NB4 (cell line): ENCODE data around the gene PLXNA2.
A peak's percentile ranks its signal among the peaks of the same experiment; 100 is the strongest.

Experiments used
- DNase-seq: peaks from one replicate; pipeline ENCODE4 v3.0.0; 2010; ENCODE audit warnings: low read depth
- H3K4me3 ChIP-seq: one replicate; pipeline ENCODE4 v1.5.1; 2011; ENCODE audit warnings: mild to moderate bottlenecking, low read depth, low read length, moderate library complexity
- MYC ChIP-seq: IDR thresholded peaks from 2 replicates; pipeline ENCODE4 v1.6.1; 2011; ENCODE audit warnings: low read depth, low read length
- POLR2A ChIP-seq: IDR thresholded peaks from 2 replicates; pipeline ENCODE4 v1.6.1; 2011; ENCODE audit warnings: mild to moderate bottlenecking; ENCODE audit not compliant: insufficient read length; ENCODE audit errors: extremely low read depth
- TF ChIP-seq, protein P1 (sequence below): IDR thresholded peaks from 2 replicates; pipeline ENCODE4 v1.6.1; 2011; ENCODE audit warnings: low read depth, low read length
- TF ChIP-seq, protein P2 (sequence below): IDR thresholded peaks from one replicate; pipeline ENCODE4 v1.5.1; 2012; ENCODE audit warnings: low read depth, low read length

Gene PLXNA2

GRCh38 chr1:207988326-207989165 lies 255.6 kb downstream of the PLXNA2 start:
- DNase-seq, result no peak
- TF ChIP-seq, protein P1, sequence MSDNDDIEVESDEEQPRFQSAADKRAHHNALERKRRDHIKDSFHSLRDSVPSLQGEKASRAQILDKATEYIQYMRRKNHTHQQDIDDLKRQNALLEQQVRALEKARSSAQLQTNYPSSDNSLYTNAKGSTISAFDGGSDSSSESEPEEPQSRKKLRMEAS, result no peak
- TF ChIP-seq, protein P2, sequence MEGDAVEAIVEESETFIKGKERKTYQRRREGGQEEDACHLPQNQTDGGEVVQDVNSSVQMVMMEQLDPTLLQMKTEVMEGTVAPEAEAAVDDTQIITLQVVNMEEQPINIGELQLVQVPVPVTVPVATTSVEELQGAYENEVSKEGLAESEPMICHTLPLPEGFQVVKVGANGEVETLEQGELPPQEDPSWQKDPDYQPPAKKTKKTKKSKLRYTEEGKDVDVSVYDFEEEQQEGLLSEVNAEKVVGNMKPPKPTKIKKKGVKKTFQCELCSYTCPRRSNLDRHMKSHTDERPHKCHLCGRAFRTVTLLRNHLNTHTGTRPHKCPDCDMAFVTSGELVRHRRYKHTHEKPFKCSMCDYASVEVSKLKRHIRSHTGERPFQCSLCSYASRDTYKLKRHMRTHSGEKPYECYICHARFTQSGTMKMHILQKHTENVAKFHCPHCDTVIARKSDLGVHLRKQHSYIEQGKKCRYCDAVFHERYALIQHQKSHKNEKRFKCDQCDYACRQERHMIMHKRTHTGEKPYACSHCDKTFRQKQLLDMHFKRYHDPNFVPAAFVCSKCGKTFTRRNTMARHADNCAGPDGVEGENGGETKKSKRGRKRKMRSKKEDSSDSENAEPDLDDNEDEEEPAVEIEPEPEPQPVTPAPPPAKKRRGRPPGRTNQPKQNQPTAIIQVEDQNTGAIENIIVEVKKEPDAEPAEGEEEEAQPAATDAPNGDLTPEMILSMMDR, result no peak
- TF ChIP-seq POLR2A (no peak), MYC (no peak)

DNA sequence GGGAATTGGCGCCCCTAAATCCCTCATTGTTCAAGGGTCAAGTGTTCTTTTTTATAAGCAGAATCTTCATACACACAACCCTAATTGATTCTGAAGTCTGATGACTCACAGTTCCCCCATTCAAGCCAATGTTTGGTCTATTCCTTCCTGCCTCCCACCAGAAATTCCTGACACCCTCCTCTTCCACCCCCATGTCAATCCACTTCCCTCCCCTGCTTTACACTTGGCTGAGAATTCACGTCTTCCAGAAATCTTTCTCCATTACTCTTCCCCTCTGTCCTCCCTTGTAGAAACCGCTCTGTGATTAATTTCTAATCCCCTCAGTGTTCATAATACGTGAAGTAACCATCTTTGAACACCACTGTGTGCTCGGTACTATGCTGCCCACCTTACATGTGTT lies 257.0 kb downstream of the PLXNA2 start:
- TF ChIP-seq, protein P2, result no peak
- TF ChIP-seq MYC, result no peak
- no peak for TF ChIP-seq POLR2A
- TF ChIP-seq, protein P1, result no peak
- H3K4me3 ChIP-seq, result no peak overlapping the region
- DNase-seq, result no peak

More at GRCh38 chr1:207988326-207989165, 255.6 kb downstream of the PLXNA2 start:
- H3K4me3 ChIP-seq, result no peak overlapping the region

- TF ChIP-seq MYC (no peak), POLR2A (no peak)
- TF ChIP-seq, protein P1, result no peak
- TF ChIP-seq, protein P2, result no peak
- DNase-seq, result no peak
- no peak overlapping the region for H3K4me3 ChIP-seq
These were observed 258.2 kb downstream of the PLXNA2 start for GRCh38 chr1:207985996-207986395.

- no peak overlapping the region for H3K4me3 ChIP-seq
- no peak for DNase-seq
- TF ChIP-seq, protein P1, result no peak
These were observed 259.2 kb downstream of the PLXNA2 start for GRCh38 chr1:207984831-207985572.

DNA sequence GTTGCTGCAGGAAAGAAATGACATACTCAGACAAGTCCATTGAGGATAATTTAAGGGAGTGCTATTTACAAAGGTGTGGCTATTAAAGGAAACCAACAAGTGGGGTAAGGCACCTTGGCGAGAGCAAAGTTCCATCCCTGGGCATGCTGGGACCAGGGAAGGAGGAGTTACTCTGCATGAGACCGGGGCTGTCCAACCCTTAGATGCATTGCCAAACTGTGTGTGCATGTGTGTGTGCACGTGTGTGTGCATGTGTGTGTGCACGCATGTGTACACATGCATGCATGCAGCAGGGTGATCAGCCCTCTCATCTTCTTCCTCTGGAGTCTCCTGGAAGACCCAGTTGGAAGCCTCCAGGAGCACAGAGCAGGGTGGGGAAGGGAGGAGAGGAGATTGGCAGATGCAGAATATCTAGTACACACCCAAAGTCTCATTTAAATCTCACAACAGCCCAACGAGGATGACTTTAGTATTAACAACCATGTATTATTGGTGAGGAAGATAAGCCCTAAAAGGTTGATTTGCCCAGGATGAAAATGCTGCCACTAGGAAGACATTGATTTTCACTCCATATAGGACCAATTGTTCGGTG lies 261.0 kb downstream of the PLXNA2 start:
- H3K4me3 ChIP-seq, result no peak overlapping the region
- DNase-seq, result no peak
- TF ChIP-seq MYC (no peak), POLR2A (no peak)
- TF ChIP-seq, protein P1, result no peak
- TF ChIP-seq, protein P2, result no peak

DNA sequence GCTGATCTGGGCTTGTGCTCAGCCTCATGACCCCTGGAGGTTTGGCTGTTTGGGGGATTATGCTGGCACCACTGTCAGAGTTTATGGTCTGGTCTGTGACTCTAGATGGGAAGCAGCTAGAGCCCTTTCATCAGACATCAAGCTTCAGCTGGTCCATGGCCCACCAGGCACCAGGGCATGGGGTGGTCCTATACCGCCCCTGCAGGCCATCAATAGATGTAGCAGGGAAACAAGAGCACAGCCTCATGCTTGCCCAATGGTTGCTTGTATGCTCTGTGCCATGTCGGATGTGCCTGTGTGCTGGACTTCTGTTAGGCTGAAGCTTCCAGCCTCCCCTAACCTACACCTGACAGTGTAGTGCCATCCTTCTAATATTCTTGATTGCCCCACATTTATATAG lies 262.2 kb downstream of the PLXNA2 start:
- DNase-seq, result peak; percentile 37
- no peak for TF ChIP-seq MYC
- TF ChIP-seq, protein P2, result peak; percentile 48
- no peak overlapping the region for H3K4me3 ChIP-seq
